ENCODE data around the gene RET.

The RET gene

DNA sequence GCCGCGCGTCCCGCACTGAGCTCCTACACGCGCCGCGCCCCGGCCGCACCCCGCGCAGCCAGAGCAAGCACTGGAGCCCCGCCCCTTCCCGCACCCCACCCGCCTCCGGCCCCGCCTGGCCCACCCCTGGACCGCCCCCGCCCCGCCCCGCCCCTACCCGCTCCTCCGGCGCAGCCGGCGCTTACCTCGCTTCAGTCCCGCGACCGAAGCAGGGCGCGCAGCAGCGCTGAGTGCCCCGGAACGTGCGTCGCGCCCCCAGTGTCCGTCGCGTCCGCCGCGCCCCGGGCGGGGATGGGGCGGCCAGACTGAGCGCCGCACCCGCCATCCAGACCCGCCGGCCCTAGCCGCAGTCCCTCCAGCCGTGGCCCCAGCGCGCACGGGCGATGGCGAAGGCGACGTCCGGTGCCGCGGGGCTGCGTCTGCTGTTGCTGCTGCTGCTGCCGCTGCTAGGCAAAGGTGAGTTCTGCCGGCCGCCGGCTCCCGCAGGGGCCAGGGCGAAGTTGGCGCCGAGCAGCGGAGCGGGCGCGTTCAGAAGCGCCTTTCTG lies at the start of gene RET:
TSS of gene RET (plus strand) at position 194 of the 545 bp plus-strand sequence. CDS start at position 384, 190 bp downstream.
- no peak for DNase-seq

DNA sequence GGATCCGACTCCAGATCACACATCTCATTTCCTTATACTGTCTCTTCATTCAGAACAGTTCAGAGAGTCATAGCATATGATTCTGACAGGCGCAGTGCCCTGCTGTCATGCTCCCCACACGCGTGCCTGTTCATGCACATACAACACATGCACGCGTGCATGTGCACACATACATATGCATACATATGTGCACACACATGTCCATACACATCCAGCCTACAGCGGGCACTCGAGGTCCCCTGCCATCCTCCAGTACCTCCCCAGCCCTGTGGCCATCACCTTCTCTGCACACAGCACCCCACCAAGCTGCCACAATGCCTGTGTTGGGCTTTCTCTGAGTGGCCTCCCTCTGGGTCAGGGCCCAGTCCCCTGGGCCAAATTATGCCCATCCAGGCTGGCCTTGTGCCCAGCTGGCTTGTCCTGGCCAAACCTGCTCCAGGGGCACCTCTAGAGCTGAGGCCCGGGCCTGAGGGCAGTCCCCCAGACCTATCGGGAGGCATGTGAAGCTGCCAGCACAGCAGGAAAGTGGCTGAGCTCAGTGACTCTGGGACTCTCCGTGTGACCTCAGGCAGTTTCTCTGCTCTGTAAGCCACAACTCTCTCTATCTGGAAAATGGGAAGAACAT lies 49.4 kb upstream of the RET start:
- DNase-seq: no peak

DNA sequence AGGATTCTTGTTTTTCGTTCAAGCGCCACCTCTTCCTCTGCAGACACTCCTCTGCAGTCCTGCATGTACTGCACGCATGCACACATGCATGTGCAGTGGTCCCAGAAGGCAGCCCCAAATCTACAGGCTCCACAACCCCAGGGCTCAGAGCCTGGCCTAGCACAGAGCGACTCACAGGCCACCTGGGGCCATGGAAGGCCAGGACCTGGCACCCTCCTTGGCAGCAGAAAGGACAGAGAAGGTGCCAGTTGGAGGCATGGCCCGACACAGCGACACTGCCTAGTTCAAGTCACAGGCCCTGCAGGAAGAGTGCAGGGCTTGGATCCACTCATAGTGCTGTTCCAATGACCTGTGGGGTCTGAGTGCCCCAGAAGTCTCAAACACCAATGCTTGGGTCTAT lies 48.7 kb upstream of the RET start:
- no peak for DNase-seq

DNA sequence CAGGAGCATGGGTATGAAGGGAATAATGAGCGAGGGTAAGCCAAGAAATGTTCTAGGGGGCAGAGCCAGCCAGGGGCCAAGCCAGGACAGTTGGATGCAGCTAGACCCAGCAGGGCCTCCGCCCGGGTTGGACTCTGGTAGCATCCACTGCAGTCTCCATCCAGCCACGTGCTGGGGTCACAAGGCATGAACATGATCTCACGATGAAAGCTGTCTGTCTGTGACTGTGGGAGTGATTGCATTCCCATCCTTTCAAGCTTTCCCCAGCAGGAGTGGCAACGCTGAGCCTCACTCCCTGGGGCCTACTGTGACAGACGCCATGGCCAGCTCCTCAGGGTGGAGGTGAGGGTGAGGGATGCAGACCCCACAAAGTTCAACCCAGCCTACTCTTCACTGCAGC lies 47.8 kb upstream of the RET start:
- DNase-seq: no peak

DNA sequence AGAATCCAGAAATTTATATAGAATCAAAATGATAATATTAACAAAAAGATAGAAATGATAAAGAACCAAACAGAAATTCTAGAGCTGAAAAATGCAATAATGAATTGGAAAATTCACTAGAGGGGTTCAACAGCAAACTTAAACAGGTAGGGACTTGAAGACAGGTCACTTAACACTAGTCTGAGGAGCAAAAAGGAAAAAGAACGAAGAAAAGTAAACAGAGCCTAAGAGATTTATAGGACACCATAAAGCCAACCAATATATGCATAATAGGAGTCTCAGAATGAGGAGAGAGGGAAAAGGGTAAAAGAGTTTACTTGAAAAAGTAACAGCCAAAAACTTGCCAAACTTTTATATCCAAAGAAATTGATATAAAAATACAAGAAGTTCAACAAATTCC lies 44.3 kb upstream of the RET start:
- DNase-seq: no peak

DNA sequence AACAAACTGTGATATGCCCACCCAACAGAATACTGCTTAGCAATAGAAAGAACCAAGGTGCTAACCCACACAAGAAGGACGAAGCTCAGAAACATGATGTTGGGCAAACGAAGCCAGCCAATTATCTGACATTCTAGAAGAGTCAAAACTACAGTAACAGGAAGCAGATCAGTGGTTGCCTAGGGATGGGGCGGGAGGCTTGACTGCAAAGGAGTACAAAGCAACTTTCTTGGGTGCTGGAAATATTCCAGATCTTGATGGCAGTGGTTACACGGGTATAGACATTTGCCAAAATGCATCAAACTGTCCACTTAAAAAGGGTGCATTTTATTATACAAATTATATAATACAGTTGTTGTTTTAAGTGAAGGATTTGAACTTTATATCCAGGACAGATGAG lies 41.1 kb upstream of the RET start:
- no peak for DNase-seq

DNA sequence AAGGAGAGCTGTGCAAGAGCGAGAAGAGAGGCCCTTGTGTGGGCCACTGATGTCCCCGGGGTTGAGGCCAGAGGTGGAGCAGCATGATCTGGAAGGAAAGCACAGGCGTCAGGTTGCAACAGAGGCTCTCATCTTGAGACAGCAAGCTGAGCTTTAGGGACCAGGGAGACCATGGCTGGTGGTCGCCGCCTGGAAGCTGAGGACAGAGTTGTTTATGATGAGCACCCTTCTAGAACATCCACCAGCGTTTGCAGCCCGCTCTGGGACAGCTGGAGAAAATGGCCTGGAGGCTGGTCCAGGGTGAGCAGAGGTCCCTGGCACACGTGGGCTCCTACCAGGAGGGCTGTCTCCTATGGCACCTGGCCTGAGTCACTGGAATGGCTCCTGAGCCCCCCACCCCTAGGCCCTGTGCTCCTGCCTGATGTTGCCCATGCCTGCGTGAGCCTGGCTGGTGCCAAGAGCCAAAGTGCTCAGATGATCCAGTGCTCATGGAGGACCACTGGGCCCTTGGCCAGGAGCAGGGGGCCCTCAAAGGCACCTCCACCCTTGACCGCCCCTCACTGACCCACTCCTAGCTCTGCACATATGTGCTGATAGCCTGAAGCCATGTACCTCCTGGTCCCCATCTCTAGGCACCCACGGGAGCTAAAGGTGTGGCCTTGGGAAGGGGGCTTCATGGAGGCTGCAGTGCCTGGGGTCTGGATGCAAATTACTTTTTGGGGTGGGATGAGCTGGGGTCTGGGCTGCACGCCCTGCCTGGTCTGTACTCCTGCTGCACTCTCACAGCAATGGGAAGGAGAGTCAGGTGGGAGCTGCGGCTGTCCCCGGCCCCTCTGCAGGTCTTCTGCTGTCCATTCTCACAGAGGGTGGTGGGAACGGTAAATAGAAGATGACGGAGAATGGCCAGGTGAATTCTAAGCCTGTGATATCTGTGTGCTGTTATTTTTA lies 40.1 kb upstream of the RET start:
- no peak for DNase-seq

DNA sequence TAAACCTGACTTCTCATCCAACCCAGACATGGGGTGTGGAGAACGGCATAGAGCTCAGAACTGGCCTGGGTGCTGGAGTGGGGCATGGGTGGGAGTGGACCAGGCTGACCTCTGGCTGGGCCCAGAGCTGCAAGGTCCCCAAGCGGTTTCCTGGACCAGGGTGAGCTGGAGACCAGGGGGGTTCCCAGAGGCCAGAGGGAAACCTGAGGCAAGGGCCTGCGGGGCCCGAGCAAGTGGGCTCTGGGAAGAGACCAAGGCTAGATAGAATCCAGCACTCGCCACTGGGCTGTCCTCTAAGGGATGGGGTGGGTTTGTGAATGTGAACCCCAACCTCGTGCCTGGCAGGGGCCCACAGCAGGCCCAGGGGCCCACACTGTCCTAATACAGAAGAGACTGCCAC lies 39.4 kb upstream of the RET start:
- DNase-seq: no peak

DNA sequence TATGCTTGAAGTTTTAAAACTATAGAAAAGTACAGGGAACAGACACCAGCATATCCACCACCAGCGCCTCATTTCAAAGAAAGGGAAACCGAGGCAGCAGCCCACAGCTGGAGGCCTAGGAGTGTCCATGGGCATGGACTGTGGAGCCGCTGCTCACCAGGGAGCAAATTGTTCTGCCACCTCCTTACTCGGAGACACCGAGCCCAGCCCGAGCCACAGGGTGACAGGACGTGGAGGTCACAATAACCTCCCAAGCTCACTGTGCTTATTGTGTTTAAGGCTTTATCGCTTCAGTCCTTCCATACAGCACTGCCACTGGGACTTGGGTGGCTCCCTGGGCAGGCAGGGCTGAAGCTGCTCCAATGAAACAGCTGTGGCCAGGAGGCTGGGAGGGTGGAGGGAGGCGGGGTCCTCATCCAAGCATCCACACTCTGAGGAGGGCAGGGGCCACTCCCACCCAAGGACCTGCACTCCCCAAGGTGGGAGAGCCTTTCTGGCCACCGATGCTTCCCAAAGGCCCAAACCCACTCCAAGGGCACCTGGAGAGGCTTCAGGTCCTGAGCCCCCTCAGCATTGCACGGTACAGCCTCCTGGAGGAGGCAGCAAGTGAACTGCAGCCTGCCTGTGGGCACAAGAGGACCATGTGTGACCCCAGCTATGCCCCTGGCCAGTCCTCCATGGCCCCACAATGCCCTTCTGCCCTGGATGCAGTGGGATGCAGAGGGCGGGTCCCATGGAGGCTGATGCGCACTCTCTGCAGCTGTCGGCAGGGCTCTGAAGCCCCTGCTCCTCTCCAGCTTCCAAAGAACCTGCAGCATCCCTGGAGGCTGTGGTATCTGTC lies 38.7 kb upstream of the RET start:
- DNase-seq: no peak

DNA sequence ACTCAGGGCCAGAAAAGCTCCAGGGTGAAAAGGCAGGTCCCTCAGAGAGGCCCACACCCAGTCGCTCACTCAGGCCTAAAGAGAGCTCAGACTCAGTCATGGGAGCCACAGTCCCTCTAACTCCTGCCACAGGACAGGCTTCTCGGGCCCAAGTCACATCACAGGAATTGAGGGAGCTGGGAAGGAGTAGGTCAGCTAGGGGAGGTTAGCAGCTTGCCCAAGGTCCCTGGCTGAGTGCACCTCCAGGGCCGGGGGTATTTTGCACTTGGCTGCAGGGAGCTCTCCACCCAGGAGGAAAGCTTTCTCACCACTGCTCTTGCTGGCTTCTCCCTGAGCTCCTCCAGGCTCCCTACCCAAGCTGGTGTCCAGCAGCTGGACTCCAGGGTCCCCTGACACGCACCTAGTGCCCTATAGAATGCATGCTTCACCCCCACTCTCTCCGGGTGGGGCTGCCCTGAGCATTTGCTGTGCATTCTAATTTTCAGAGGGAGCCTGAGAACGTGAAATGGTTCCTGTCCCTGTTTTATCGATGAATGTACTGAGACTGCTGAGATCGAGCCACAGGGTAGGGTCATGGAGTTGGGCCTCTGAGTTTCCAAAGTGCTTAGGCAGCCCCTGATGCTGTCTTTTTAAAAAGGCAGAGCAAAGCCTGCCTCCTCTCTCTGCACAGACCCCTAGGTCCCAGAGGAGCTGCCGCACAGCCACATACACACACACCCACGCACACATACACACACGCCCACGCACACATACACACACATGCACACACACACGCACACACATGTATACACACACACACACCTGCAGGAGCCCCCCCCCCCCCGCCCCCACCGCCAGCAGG lies 37.9 kb upstream of the RET start:
- DNase-seq: no peak

DNA sequence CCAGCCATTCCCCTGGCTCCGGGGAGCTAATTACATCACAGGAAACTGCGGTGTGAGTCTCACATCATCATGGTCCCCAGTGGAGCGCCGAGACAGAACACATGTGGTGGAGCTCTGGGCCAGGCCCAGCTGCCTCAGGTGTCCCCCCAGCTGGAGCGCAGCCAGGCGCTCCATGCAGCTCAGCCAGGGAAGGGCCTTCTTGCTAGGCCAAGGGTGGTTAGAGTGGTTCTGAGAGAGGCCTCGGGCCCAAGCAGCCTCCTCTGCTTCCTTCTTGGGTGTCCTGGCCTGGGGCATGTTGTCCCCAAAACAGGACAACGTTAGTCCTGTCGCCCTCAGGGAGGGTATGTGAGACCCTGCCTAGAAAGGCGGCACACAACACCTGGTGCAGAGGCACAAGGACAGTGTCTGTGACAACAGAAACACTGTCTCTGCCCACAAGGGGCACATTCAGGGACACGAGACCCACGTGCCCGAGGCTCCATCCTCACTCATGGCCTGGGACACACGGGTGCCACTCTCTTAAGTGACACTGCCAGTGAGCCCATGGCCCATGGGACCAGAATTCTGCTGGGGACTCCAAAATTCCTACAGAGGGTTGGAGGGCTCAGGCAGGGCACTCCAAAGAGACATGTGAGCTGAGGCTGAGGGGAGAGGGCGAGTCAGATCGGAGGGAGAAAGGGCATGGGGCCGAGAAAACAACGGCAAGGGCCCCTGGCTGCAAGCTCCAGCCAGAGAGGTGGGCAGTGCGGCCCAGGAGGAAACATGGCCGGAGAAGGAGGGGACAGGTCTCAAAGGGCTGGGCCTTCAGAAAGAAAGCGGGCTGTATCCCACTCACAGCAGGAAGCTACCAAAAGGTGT lies 37.0 kb upstream of the RET start:
- no peak for DNase-seq

DNA sequence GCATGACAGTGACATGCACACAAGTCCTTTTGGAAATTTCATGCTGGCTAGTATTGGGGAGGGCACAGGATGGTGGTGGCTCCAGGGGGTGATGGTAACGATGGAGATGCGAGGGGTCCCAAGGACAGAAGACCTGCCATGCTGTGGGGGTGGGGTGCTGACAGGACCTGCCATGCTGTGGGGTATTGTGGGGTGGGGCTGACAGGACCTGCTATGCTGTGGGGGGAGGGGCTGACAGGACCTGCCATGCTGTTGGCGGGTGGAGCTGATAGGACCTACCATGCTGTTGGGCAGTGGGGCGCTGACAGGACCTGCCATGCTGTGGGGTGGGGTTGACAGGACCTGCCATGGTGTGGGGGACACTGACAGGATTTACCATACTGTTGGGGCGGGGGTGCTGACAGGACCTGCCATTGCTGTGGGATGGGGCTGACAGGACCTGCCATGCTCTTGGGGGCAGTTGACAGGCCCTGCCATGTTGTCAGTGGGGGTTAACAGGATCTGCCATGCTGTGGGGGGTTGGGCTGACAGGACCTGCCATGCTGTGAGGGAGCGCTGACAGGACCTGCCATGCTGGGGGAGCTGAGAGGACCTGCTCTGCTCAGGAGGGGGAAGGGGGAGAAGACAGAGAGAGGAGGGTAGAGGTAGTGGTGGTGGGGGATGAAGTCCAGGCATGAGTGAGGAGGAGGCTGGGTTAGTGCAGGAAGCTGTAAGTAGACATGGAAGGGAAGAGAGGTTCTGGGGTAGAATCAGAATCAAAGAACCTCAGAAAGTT lies 36.2 kb upstream of the RET start:
- no peak for DNase-seq

DNA sequence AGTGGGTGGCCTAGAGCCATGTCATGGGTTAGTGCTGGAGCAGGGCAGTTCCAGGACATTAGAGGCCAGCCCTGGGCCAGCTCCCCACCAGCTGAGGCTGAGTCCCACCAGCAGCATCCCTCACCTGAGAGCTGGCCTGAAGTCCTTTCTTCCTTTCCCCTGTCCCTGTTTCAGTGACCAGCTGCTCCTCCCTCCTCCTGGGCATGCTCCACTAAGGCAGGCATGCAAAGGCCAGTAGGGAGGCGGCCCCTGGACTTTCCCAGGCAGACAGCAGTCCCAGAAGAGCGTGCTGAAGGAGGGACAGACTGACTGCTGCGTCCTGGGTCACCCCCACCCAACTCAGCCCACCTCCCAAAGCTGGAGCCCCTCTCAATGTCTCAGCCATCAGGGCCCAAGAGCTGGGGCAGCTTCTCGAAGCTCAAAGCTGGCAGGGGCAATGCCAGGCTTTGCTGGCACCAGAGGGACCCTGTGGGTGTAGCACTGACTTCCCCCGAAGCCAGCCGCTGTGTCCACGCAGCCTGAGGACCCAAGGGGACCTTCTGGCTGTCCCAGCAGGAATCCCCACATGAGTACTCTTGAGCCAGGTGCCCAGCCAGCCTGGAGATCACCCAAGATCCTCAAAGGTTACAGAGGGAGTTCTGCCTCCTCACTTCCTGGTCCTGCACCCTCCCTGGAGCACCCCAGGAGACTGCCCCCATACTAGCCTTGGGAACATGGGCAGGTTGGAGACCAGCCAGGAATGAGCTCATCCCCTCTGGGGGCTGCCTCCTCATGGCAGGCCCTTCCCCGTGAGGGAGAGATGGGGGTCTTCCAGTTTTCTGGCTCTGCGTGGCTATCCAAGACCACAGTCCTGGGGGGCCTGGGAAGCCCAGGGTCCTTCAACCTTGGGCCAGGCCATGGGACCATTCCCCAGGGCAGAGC lies 35.2 kb upstream of the RET start:
- DNase-seq: no peak

DNA sequence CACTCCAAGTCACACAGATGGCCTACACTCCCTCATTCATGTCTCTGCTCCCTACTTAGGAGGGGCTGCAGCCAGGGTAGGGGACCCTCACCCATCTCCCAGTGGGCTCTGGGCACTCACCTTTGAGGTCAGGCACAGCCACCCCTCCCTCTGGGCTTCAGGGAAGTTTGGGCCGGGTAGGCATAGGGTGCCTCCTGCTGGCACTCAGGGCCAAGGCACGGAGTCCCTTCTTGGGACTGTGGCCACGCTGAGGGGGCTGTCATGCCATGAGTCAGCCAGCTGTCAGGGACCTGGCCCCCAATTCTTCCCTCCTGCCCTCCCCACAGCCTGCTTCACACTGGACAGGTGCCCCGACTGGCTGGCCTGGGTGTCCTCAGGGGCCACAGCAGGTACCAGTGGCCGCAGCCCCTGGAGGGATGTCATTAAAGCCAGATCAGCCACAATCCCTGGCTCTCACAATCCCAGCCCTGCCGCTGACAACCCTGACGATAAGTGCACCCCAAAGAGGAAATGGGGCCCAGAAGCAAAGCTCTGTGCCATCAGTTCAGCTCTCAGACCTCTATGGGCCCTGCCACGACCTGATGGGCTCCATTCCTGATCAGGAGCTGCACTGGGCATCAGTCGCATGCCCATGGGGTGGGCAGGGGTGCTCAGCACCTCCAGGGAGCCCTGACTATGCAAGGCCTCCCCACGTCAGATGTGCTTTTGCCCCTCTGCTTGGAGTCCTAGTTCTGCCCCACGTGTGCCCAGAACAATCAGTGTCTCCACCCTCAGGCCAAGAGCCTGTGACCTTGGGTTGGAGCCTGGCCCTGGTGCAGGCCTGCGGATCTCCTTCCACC lies 34.1 kb upstream of the RET start:
- DNase-seq: no peak

DNA sequence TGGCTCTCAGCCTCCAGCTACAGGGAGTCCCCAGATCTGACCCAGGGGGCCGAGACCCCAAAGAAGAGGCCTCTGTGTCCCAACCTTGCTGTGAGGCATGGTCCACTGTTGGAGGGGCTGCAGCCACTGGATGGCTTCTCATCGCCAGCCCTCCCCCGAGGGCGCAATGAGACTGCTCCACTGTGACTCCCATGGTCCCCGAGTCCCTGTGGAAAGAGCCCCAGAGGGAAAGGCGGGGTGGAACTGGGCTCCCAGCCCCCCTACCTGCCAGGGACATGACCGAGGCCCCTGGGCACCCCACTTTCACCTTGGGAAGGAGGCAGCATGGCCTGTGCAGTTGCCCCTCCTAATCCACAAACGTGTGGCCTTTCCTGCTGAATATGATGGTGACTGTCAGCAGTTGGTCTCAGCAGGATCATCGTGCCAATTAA lies 33.5 kb upstream of the RET start:
- no peak for DNase-seq

DNA sequence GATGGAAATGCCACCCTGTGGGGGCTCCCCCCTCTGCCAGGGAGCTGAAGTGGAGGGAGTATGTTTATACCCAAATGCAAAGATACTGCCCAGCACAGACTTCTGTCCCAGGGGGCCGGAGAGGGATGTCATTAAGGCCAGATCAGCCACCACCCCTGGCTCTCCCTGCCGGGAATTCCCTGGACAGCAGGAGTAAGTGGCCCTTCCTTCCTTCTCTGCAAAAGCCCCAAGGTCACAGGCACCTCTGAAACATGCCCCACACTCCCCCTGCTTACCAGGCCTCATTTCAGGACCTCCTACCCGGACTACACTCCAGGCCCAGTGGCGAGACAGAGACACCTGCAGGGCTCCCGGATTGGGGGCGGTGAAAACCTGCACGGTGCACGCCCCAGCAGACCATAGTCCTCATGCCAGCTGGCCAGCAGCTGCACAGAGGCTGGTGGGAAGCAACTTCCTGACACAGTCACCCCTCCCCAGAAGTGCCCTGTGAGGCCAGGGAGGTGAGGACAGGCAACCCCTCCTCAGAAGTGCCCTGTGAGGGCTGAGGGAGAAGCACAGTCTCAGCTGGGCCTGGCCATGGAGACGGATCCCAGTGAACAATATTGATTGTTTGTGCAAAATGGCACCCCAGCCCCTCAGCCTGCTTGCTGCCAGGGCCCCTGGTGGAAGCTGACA lies 33.0 kb upstream of the RET start:
- no peak for DNase-seq

DNA sequence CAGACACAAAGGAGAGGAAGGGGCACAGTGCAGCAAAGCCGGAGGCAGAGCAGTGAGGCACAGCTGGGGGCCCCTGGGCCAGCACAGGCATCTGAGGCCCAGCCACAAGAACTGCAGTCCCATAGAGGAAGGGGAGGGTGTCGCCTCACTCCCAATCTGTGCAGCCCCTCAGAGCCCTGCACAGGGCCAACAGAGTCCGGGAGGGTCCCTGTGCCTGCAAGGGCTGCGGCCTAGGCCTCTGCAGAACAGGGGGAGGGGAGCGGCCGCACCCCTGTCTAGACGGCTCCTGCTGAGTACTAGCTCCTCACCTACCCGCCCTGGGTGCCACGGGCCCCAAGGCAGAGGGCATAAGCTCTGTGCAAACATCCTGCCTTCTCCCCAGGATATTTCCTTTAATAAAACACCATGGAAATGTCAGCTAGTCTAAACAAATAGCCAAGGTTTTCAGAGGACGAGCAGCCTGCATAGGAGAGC lies 32.4 kb upstream of the RET start:
- no peak for DNase-seq

All from NCI-H1694 (cell line).